ENCODE measurements around the gene INSYN1. TPM values are rescaled to one million over a fixed set of nuclear protein-coding genes. Genes with fewer than 3 reads are reported as not detected.

Gene INSYN1
- total RNA-seq, 4 donors from 2014 or later = 0.77 to 13.5 (median 6.9) TPM

- Histone ChIP-seq H3K36me3 (no peaks in the 10 kb centered on the region), H3K27me3 (no peaks in the 10 kb centered on the region)
These were observed 37.7 kb downstream of the INSYN1 start for GRCh38 chr15:73715417-73715816.

GRCh38 chr15:73714695-73715301 is 38.4 kb downstream of the INSYN1 start:
- no peaks in the 10 kb centered on the region for H3K4me1 ChIP-seq
- DNase-seq = no peak
- intact Hi-C loops (cut with DNase I; ENCODE audit: low total_unique reads) = no loop called here
- no peaks in the 10 kb centered on the region for H3K27me3 ChIP-seq
- TF ChIP-seq CTCF (IDR thresholded peaks at IDR 0.05) (no peak), POLR2A (IDR thresholded peaks at IDR 0.05) (no peak)
- H3K36me3 ChIP-seq = no peaks in the 10 kb centered on the region
- no peak overlapping the region for H3K27ac ChIP-seq
- no peak overlapping the region for H3K4me3 ChIP-seq
- H3K9me3 ChIP-seq = no peaks in the 10 kb centered on the region

More at GRCh38 chr15:73715417-73715816, 37.7 kb downstream of the INSYN1 start:
- no peaks in the 10 kb centered on the region for H3K4me1 ChIP-seq
- intact Hi-C loops (cut with DNase I; ENCODE audit: low total_unique reads) = no loop called here
- TF ChIP-seq POLR2A (IDR thresholded peaks at IDR 0.05) (no peak), CTCF (IDR thresholded peaks at IDR 0.05) (no peak)
- no peaks in the 10 kb centered on the region for H3K9me3 ChIP-seq
- DNase-seq = no peak
- no peak overlapping the region for H3K4me3 ChIP-seq
- H3K27ac ChIP-seq = no peak overlapping the region

- H3K4me3 ChIP-seq = no peak overlapping the region
- intact Hi-C loops (cut with DNase I; ENCODE audit: low total_unique reads) = no loop called here
- DNase-seq = no peak
- no peaks in the 10 kb centered on the region for H3K9me3 ChIP-seq
- no peaks in the 10 kb centered on the region for H3K27me3 ChIP-seq
- no peaks in the 10 kb centered on the region for H3K36me3 ChIP-seq
- H3K4me1 ChIP-seq = no peaks in the 10 kb centered on the region
- TF ChIP-seq CTCF (IDR thresholded peaks at IDR 0.05) (no peak), POLR2A (IDR thresholded peaks at IDR 0.05) (no peak)
- H3K27ac ChIP-seq = no peak overlapping the region
These were observed 41.0 kb downstream of the INSYN1 start for GRCh38 chr15:73712107-73712506.

GRCh38 chr15:73711526-73711925 is 41.6 kb downstream of the INSYN1 start:
- H3K4me1 ChIP-seq = no peaks in the 10 kb centered on the region
- no peak overlapping the region for H3K4me3 ChIP-seq
- DNase-seq = no peak
- no peaks in the 10 kb centered on the region for H3K27me3 ChIP-seq
- H3K36me3 ChIP-seq = no peaks in the 10 kb centered on the region
- no peaks in the 10 kb centered on the region for H3K9me3 ChIP-seq
- H3K27ac ChIP-seq = no peak overlapping the region
- intact Hi-C loops (cut with DNase I; ENCODE audit: low total_unique reads) = no loop called here
- TF ChIP-seq CTCF (IDR thresholded peaks at IDR 0.05) (no peak), POLR2A (IDR thresholded peaks at IDR 0.05) (no peak)

GRCh38 chr15:73710321-73710720 is 42.8 kb downstream of the INSYN1 start:
- H3K36me3 ChIP-seq = no peaks in the 10 kb centered on the region
- H3K9me3 ChIP-seq = no peaks in the 10 kb centered on the region
- no peaks in the 10 kb centered on the region for H3K27me3 ChIP-seq
- H3K4me3 ChIP-seq = no peak overlapping the region
- no peak overlapping the region for H3K27ac ChIP-seq
- intact Hi-C loops (cut with DNase I; ENCODE audit: low total_unique reads) = no loop called here
- H3K4me1 ChIP-seq = no peaks in the 10 kb centered on the region
- TF ChIP-seq CTCF (IDR thresholded peaks at IDR 0.05) (no peak), POLR2A (IDR thresholded peaks at IDR 0.05) (no peak)
- no peak for DNase-seq

Measured in uterus (tissue), 4 donors.